Stimulated activated CD8-positive, alpha-beta memory T cell treated with anti-CD3 and anti-CD28 coated beads, Interleukin-4, amount 100 ng/mL, for 48 hours (primary cell): ENCODE measurements around the gene FAM174C.

Experiments
- DNase-seq: peaks from one replicate; pipeline ENCODE4 v3.0.0-alpha.2; 2020

FAM174C gene

GRCh38 chr19:1251330-1252220 lies 23.8 kb upstream of the FAM174C start:
- DNase-seq = peak; percentile 76

- peak; percentile 75 for DNase-seq
Measured at GRCh38 chr19:1252221-1252820, 23.0 kb upstream of the FAM174C start.

GRCh38 chr19:1252821-1253513 lies 22.4 kb upstream of the FAM174C start:
- DNase-seq = peak; percentile 84

GRCh38 chr19:1253514-1254080 lies 21.7 kb upstream of the FAM174C start:
- no peak for DNase-seq

GRCh38 chr19:1254081-1254527 lies 21.2 kb upstream of the FAM174C start:
- no peak for DNase-seq

- no peak for DNase-seq
Measured at GRCh38 chr19:1254530-1255185, 20.7 kb upstream of the FAM174C start.

- no peak for DNase-seq
Measured at GRCh38 chr19:1255186-1256161, 19.9 kb upstream of the FAM174C start.

- DNase-seq = no peak
Measured at GRCh38 chr19:1256646-1257474, 18.5 kb upstream of the FAM174C start.

GRCh38 chr19:1257475-1258162 lies 17.7 kb upstream of the FAM174C start:
- DNase-seq = no peak

GRCh38 chr19:1258163-1258492 lies 17.2 kb upstream of the FAM174C start:
- no peak for DNase-seq

GRCh38 chr19:1258707-1259205 lies 16.6 kb upstream of the FAM174C start:
- DNase-seq = no peak

GRCh38 chr19:1259206-1259875 lies 16.0 kb upstream of the FAM174C start:
- peak; percentile 83 for DNase-seq

GRCh38 chr19:1259876-1260748 lies 15.2 kb upstream of the FAM174C start:
- DNase-seq = peak; percentile 68

GRCh38 chr19:1260749-1261537 lies 14.4 kb upstream of the FAM174C start:
- DNase-seq = peak; percentile 98

- peak; percentile 54 for DNase-seq
Measured at GRCh38 chr19:1261538-1261797, 13.9 kb upstream of the FAM174C start.

- peak; percentile 49 for DNase-seq
Measured at GRCh38 chr19:1261798-1262622, 13.3 kb upstream of the FAM174C start.
